ENCODE measurements around the gene EXOC4. TPM values are rescaled to one million over a fixed set of nuclear protein-coding genes. Genes with fewer than 3 reads are reported as not detected.
"Not testable (repeated sequence)": the region's sequence is repeated elsewhere in the genome, so short reads cannot be mapped to it uniquely, and the experiment has no call there.

The EXOC4 gene
- total RNA-seq, 4 donors from 2014 or later = 59.2 to 88.7 (median 71.6) TPM

DNA sequence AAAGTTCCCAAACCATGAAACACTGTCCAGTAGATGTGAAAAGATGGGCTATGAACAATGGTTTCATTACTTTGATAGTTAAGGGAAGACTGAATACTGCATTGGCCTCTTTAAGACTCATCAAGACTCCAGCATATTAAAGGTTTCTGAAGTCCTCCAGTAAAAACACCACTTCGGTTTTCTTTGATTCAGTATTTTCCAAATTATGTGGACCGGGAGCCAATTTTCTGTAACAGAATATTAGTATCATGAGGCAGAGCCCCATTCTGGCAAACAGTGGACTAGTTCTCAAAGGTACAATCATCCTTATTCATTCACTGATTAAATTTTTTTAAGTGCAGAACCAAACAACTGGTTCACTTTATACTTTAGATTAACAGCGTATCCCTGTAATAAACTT lies 633.2 kb downstream of the EXOC4 start:
- no peak for ATAC-seq (ENCODE audit: low FRiP score)
- no peak for DNase-seq (ENCODE audit: low spot score)
- TF ChIP-seq, protein P1, sequence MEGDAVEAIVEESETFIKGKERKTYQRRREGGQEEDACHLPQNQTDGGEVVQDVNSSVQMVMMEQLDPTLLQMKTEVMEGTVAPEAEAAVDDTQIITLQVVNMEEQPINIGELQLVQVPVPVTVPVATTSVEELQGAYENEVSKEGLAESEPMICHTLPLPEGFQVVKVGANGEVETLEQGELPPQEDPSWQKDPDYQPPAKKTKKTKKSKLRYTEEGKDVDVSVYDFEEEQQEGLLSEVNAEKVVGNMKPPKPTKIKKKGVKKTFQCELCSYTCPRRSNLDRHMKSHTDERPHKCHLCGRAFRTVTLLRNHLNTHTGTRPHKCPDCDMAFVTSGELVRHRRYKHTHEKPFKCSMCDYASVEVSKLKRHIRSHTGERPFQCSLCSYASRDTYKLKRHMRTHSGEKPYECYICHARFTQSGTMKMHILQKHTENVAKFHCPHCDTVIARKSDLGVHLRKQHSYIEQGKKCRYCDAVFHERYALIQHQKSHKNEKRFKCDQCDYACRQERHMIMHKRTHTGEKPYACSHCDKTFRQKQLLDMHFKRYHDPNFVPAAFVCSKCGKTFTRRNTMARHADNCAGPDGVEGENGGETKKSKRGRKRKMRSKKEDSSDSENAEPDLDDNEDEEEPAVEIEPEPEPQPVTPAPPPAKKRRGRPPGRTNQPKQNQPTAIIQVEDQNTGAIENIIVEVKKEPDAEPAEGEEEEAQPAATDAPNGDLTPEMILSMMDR (IDR thresholded peaks at IDR 0.05) = no peak

DNA sequence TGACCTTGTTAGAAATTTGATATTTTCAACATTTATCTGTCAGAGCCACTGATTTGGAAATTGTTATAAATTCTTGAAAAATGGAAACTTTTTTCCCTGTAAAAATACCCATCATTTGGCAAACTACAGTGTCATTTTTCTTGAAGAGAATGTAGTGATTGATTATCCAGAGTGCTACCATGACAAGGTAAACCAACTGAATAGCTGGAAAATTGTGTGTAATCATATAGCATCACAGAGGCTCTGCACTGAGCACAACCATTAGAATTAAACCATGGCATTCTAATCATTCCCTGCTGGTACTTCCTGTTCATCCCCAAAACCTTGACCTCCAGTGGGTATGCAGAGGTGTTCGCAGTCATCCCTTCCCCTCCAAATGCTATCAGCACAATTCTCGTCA lies 633.9 kb downstream of the EXOC4 start:
- ATAC-seq (ENCODE audit: low FRiP score) (no peak), DNase-seq (ENCODE audit: low spot score) (no peak)
- TF ChIP-seq, protein P1 (IDR thresholded peaks at IDR 0.05) = no peak

DNA sequence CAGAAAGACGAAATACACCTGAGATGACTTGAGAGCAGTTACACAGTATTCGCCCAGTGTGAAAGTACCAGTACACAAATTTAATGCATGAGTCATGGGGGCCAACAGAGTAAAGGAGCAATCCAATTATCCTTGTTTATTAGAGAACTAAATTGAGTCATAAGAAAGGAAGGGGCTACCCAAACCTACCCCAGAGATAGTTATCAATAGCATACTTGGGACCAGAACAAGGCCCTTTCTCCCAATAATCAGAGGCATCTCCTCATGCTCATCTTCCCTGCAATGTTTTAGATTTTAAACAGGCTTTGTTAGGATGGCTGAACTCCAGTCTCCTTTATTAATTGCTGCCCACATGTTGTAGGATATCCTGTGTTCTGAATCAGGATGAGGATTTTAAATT lies 634.6 kb downstream of the EXOC4 start:
- ATAC-seq (ENCODE audit: low FRiP score) = no peak
- DNase-seq (ENCODE audit: low spot score) = no peak
- TF ChIP-seq, protein P1 (IDR thresholded peaks at IDR 0.05) = no peak

DNA sequence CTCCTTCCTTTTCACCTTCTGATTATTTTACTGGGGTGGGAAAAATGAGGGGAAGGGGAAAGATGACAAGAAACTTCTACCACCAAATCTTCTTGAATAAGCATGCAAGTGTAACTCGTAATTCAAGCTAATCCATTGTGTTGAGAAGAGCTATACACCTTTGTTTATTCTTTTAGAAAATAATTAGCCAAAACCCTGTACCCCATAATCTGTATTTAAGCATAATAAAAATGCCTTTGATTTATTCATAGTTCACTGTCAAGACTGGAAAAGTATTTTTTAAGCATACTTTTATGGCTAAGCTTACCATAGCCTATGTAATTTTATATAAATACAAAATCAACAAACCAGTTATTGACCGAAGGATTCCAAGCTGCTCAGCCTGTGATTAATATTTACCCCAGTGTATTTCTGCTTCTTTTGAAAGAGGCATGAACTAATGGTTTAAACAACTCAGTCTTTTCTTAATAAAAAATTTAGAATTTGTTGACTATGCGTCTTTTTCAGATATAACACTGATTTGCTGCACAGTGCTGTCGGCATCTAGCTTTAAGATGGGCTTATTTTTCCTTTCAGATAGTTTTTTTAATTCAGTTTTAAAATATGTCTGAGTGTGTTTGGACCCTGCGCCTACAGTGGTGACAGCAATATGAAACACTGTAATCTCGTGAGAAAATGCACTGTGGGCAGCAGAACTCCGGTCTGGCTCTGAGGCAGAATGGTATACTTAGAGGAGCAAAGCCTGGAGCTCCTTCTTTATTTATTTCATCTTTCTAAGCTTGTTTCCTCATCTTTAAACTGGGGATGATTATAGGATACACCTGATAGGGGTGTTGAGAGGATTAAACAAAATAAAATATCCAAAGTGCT lies 635.4 kb downstream of the EXOC4 start:
- TF ChIP-seq, protein P1 (IDR thresholded peaks at IDR 0.05) = no peak
- no peak for DNase-seq (ENCODE audit: low spot score)

DNA sequence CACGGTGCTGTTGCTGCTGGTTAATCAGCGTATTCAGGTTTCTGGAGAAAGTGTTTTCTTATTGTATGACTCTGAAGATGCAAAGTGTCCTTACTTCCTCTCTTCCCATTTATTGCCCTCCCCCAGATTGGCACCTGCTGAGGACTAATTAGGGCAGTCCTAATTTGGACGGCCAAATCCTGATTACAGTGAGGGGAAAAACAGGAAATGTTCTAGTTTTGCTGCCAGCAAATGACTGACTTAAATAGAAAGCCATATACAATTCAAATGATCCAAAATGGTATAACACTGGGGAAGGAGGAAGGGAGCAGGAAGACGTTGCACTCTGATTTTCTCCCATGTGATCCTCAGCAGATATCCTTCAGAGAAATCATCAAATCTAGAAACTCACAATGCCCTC lies 651.9 kb downstream of the EXOC4 start:
- TF ChIP-seq, protein P1 (IDR thresholded peaks at IDR 0.05) = no peak
- DNase-seq (ENCODE audit: low spot score) = no peak
- ATAC-seq (ENCODE audit: low FRiP score) = no peak

More for the DNA sequence above, 635.4 kb downstream of the EXOC4 start:
- ATAC-seq (ENCODE audit: low FRiP score) = no peak

DNA sequence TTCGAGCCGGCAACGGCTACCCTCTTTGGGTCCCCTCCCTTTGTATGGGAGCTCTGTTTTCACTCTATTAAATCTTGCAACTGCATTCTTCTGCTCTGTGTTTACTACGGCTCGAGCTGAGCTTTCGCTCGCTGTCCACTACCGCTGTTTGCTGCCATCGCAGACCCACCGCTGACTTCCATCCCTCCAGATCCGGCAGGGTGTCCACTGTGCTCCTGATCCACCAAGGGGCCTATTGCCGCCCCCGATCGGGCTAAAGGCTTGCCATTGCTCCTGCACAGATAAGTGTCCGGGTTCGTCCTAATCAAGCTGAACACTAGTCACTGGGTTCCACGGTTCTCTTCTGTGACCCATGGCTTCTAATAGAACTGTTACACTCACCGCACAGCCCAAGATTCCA lies 653.7 kb downstream of the EXOC4 start:
- not testable (repeated sequence) for ATAC-seq (ENCODE audit: low FRiP score); DNase-seq (ENCODE audit: low spot score)

DNA sequence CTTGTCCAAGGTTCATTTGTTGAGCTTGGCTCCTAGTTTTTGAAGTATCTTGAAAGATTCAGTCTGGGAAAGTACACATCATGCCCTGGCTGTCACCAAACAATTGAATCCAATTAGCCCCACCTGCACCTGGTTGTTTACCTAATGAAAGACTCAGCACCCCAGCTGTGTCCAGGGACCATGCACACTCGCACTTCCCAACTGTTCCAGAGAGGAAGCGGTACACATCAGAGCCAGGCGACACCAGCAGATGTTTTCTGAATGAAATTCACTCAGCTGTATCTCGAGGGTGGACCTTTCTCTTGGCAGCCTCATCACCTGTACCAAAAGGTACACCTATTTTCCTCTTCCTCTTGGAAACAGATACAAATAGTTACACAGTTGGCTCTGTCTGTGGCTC lies 657.9 kb downstream of the EXOC4 start:
- ATAC-seq (ENCODE audit: low FRiP score) = no peak
- no peak for DNase-seq (ENCODE audit: low spot score)
- TF ChIP-seq, protein P1 (IDR thresholded peaks at IDR 0.05) = no peak

Measured in omental fat pad (tissue), 4 donors.